Activated B cell treated with CpG ODN at 0.5 μM for 24 hours (primary cell): ENCODE data around the gene CT45A2. TPM values are rescaled to one million over a fixed set of nuclear protein-coding genes. Genes with fewer than 3 reads are reported as not detected.
"Not testable (repeated sequence)": the region's sequence is repeated elsewhere in the genome, so short reads cannot be mapped to it uniquely, and the experiment has no call there.

Experiments
- ATAC-seq: fragments of 200-7000 bp; cut with Tn5 transposase; one replicate; pipeline ENCODE4 v1.10.0; 2021; ENCODE audit warnings: low read depth, mild to moderate bottlenecking, moderate library complexity
- CTCF ChIA-PET: fragments of 350-600 bp; sonication (Branson Sonifier 250); formaldehyde crosslinking; loops from one replicate; lab custom pipeline; 2021; ENCODE audit warnings: antibody characterized with exemption; lab: Charles Lee
- POLR2A ChIA-PET: fragments of 350-600 bp; sonication (Branson Sonifier 250); formaldehyde crosslinking; loops from one replicate; lab custom pipeline; 2021; ENCODE audit warnings: antibody characterized with exemption; lab: Charles Lee
- DNase-seq: peaks from one replicate; pipeline ENCODE4 v3.0.0; 2022
- H3K27ac Mint-ChIP-seq: one replicate; pipeline ENCODE4 v1.8.0; 2020; ENCODE audit warnings: mixed read lengths
- H3K27me3 Mint-ChIP-seq: one replicate; pipeline ENCODE4 v1.8.0; 2021; ENCODE audit warnings: mixed read lengths
- H3K36me3 Mint-ChIP-seq: one replicate; pipeline ENCODE4 v1.8.0; 2021; ENCODE audit warnings: low read depth, mixed read lengths
- H3K4me1 Mint-ChIP-seq: one replicate; pipeline ENCODE4 v1.8.0; 2021; ENCODE audit warnings: mixed read lengths
- H3K4me3 Mint-ChIP-seq: one replicate; pipeline ENCODE4 v1.8.0; 2020; ENCODE audit warnings: mild to moderate bottlenecking, mixed read lengths
- H3K9me3 Mint-ChIP-seq: one replicate; pipeline ENCODE4 v1.8.0; 2020; ENCODE audit warnings: mixed read lengths
- intact Hi-C: fragments of 100-400 bp; cut with micrococcal nuclease; formaldehyde crosslinking; loops from one replicate; pipeline ENCODE4 v1.15.1; 2024
- total RNA-seq: library from RNA; stranded (reverse); gene quantifications from 2 replicates; pipeline ENCODE4 v1.2.3, GENCODE V29; 2022

Gene CT45A2, protein sequence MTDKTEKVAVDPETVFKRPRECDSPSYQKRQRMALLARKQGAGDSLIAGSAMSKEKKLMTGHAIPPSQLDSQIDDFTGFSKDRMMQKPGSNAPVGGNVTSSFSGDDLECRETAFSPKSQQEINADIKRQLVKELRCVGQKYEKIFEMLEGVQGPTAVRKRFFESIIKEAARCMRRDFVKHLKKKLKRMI
- not detected in 2 replicates for total RNA-seq

DNA sequence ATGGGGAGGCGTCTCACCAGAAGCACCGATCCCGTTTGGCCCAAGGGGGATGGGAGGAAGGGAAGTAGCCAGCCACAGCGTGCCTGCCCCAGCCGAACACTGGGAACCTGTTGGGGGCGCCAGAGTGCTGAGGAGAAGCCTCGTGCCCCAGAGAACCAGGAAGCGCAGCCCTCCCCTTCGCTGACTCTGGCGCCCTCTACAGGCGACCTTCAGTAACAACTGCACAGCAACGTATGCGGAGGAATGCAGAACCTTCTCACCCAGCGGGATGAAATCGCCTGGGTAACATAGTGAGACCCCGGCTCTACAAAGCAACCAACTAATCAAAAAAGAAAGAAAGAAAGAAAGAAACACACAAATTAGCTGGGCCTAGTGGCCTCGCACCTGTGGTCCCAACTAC, at the start of gene CT45A2:
CT45A2 (minus strand) TSS at position 101 of the 400 bp plus-strand sequence. CDS start 3,747 bp downstream, outside the sequence.
- H3K27ac Mint-ChIP-seq, CTCF ChIA-PET, ATAC-seq, H3K9me3 Mint-ChIP-seq, intact Hi-C loops, H3K27me3 Mint-ChIP-seq, POLR2A ChIA-PET, H3K4me1 Mint-ChIP-seq, DNase-seq, H3K36me3 Mint-ChIP-seq, H3K4me3 Mint-ChIP-seq: not testable (repeated sequence)

DNA sequence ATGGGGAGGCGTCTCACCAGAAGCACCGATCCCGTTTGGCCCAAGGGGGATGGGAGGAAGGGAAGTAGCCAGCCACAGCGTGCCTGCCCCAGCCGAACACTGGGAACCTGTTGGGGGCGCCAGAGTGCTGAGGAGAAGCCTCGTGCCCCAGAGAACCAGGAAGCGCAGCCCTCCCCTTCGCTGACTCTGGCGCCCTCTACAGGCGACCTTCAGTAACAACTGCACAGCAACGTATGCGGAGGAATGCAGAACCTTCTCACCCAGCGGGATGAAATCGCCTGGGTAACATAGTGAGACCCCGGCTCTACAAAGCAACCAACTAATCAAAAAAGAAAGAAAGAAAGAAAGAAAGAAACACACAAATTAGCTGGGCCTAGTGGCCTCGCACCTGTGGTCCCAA, 34.6 kb upstream of the CT45A2 start, which contains the start of gene CT45A8:
CT45A8 (minus strand) TSS at position 101 of the 400 bp plus-strand sequence. CDS start 3,755 bp downstream, outside the sequence.
- H3K4me3 Mint-ChIP-seq, H3K27ac Mint-ChIP-seq, H3K27me3 Mint-ChIP-seq, DNase-seq, CTCF ChIA-PET, H3K9me3 Mint-ChIP-seq, ATAC-seq, intact Hi-C loops, POLR2A ChIA-PET, H3K36me3 Mint-ChIP-seq, H3K4me1 Mint-ChIP-seq: not testable (repeated sequence)

DNA sequence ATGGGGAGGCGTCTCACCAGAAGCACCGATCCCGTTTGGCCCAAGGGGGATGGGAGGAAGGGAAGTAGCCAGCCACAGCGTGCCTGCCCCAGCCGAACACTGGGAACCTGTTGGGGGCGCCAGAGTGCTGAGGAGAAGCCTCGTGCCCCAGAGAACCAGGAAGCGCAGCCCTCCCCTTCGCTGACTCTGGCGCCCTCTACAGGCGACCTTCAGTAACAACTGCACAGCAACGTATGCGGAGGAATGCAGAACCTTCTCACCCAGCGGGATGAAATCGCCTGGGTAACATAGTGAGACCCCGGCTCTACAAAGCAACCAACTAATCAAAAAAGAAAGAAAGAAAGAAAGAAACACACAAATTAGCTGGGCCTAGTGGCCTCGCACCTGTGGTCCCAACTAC, 17.4 kb upstream of the CT45A2 start, which contains the start of gene CT45A7:
CT45A7 (minus strand) TSS at position 101 of the 400 bp plus-strand sequence. CDS start 3,747 bp downstream, outside the sequence.
- DNase-seq, H3K27ac Mint-ChIP-seq, H3K36me3 Mint-ChIP-seq, H3K9me3 Mint-ChIP-seq, intact Hi-C loops, POLR2A ChIA-PET, CTCF ChIA-PET, ATAC-seq, H3K4me3 Mint-ChIP-seq, H3K4me1 Mint-ChIP-seq, H3K27me3 Mint-ChIP-seq: not testable (repeated sequence)

DNA sequence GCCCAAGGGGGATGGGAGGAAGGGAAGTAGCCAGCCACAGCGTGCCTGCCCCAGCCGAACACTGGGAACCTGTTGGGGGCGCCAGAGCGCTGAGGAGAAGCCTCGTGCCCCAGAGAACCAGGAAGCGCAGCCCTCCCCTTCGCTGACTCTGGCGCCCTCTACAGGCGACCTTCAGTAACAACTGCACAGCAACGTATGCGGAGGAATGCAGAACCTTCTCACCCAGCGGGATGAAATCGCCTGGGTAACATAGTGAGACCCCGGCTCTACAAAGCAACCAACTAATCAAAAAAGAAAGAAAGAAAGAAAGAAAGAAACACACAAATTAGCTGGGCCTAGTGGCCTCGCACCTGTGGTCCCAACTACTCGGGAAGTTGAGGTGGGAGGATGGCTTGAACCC, 17.1 kb downstream of the CT45A2 start, which contains the start of gene CT45A6:
CT45A6 (minus strand) TSS at position 101 of the 400 bp plus-strand sequence. CDS start 3,794 bp downstream, outside the sequence.
- H3K36me3 Mint-ChIP-seq, intact Hi-C loops, H3K9me3 Mint-ChIP-seq, H3K27me3 Mint-ChIP-seq, H3K27ac Mint-ChIP-seq, POLR2A ChIA-PET, DNase-seq, H3K4me1 Mint-ChIP-seq, H3K4me3 Mint-ChIP-seq, ATAC-seq, CTCF ChIA-PET: not testable (repeated sequence)

DNA sequence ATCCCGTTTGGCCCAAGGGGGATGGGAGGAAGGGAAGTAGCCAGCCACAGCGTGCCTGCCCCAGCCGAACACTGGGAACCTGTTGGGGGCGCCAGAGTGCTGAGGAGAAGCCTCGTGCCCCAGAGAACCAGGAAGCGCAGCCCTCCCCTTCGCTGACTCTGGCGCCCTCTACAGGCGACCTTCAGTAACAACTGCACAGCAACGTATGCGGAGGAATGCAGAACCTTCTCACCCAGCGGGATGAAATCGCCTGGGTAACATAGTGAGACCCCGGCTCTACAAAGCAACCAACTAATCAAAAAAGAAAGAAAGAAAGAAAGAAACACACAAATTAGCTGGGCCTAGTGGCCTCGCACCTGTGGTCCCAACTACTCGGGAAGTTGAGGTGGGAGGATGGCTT, 34.4 kb downstream of the CT45A2 start, which contains the start of gene CT45A5:
CT45A5 (minus strand) TSS at position 101 of the 400 bp plus-strand sequence. CDS start 3,774 bp downstream, outside the sequence.
- CTCF ChIA-PET, H3K4me1 Mint-ChIP-seq, ATAC-seq, H3K9me3 Mint-ChIP-seq, intact Hi-C loops, DNase-seq, H3K27me3 Mint-ChIP-seq, H3K36me3 Mint-ChIP-seq, H3K4me3 Mint-ChIP-seq, POLR2A ChIA-PET, H3K27ac Mint-ChIP-seq: not testable (repeated sequence)

DNA sequence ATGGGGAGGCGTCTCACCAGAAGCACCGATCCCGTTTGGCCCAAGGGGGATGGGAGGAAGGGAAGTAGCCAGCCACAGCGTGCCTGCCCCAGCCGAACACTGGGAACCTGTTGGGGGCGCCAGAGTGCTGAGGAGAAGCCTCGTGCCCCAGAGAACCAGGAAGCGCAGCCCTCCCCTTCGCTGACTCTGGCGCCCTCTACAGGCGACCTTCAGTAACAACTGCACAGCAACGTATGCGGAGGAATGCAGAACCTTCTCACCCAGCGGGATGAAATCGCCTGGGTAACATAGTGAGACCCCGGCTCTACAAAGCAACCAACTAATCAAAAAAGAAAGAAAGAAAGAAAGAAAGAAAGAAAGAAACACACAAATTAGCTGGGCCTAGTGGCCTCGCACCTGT, 51.7 kb downstream of the CT45A2 start, which contains the start of gene CT45A3:
CT45A3 (minus strand) TSS at position 101 of the 400 bp plus-strand sequence. CDS start 3,747 bp downstream, outside the sequence.
- CTCF ChIA-PET, H3K4me3 Mint-ChIP-seq, H3K27me3 Mint-ChIP-seq, ATAC-seq, intact Hi-C loops, H3K4me1 Mint-ChIP-seq, H3K9me3 Mint-ChIP-seq, POLR2A ChIA-PET, DNase-seq, H3K36me3 Mint-ChIP-seq, H3K27ac Mint-ChIP-seq: not testable (repeated sequence)

Other genes starting within 250 kb of the CT45A2 start
- not detected in 2 replicates for gene CT45A1, start 106.4 kb downstream of the CT45A2 start, total RNA-seq
- gene CT45A3, start 51.8 kb downstream of the CT45A2 start, total RNA-seq = not detected in 2 replicates
- gene CT45A5, start 34.5 kb downstream of the CT45A2 start, total RNA-seq = not detected in 2 replicates
- not detected in 2 replicates for gene CT45A6, start 17.2 kb downstream of the CT45A2 start, total RNA-seq
- not detected in 2 replicates for gene CT45A7, start 17.3 kb upstream of the CT45A2 start, total RNA-seq
- gene CT45A8, start 34.5 kb upstream of the CT45A2 start, total RNA-seq = not detected in 2 replicates
- not detected in 2 replicates for gene CT45A9, start 51.8 kb upstream of the CT45A2 start, total RNA-seq
- not detected in 2 replicates for gene CT45A10, start 73.4 kb upstream of the CT45A2 start, total RNA-seq
- not detected in 2 replicates for gene SAGE1, start 73.7 kb upstream of the CT45A2 start, total RNA-seq
- gene MMGT1, start 154.0 kb upstream of the CT45A2 start, total RNA-seq = 20.3 and 21.4 TPM in 2 replicates
- gene SLC9A6, start 165.4 kb upstream of the CT45A2 start, total RNA-seq = 13.5 and 16.7 TPM in 2 replicates